ENCODE data around the gene PDZK1IP1. TPM values are rescaled to one million over a fixed set of nuclear protein-coding genes. Genes with fewer than 3 reads are reported as not detected.
"Not testable (repeated sequence)": the region's sequence is repeated elsewhere in the genome, so short reads cannot be mapped to it uniquely, and the experiment has no call there.

Gene PDZK1IP1
- total RNA-seq, 1 donor from 2014 or later: not detected

GRCh38 chr1:47209091-47209490 is 19.3 kb upstream of the PDZK1IP1 start:
- DNase-seq (ENCODE audit: low read depth, low spot score): no peak
- peaks cover 18% of the 10 kb centered on the region for H3K4me1 Mint-ChIP-seq
- no peak overlapping the region for H3K4me3 Mint-ChIP-seq
- H3K27me3 Mint-ChIP-seq (ENCODE audit: low read depth): peaks cover 57% of the 10 kb centered on the region
- H3K36me3 Mint-ChIP-seq (ENCODE audit: low read depth): no peaks in the 10 kb centered on the region
- H3K9me3 Mint-ChIP-seq: no peaks in the 10 kb centered on the region
- no peak overlapping the region for H3K27ac Mint-ChIP-seq (ENCODE audit: unreplicated experiment)
- no peak for TF ChIP-seq CTCF (conservative IDR thresholded peaks at IDR 0.05)

GRCh38 chr1:47208374-47208850 is 18.6 kb upstream of the PDZK1IP1 start:
- Mint-ChIP-seq H3K27ac (ENCODE audit: unreplicated experiment) (no peak overlapping the region), H3K27me3 (ENCODE audit: low read depth) (peaks cover 63% of the 10 kb centered on the region), H3K9me3 (no peaks in the 10 kb centered on the region), H3K36me3 (ENCODE audit: low read depth) (no peaks in the 10 kb centered on the region), H3K4me1 (peaks cover 18% of the 10 kb centered on the region), H3K4me3 (no peak overlapping the region)
- DNase-seq (ENCODE audit: low read depth, low spot score): no peak
- TF ChIP-seq CTCF (conservative IDR thresholded peaks at IDR 0.05): no peak

- H3K4me3 Mint-ChIP-seq: no peak overlapping the region
- H3K4me1 Mint-ChIP-seq: peaks cover 18% of the 10 kb centered on the region
- H3K9me3 Mint-ChIP-seq: no peaks in the 10 kb centered on the region
- TF ChIP-seq CTCF (conservative IDR thresholded peaks at IDR 0.05): no peak
- no peak overlapping the region for H3K27ac Mint-ChIP-seq (ENCODE audit: unreplicated experiment)
- no peaks in the 10 kb centered on the region for H3K36me3 Mint-ChIP-seq (ENCODE audit: low read depth)
- no peak for DNase-seq (ENCODE audit: low read depth, low spot score)
- H3K27me3 Mint-ChIP-seq (ENCODE audit: low read depth): peaks cover 68% of the 10 kb centered on the region
Observed at GRCh38 chr1:47207803-47208373, 18.1 kb upstream of the PDZK1IP1 start.

- Mint-ChIP-seq H3K9me3 (no peaks in the 10 kb centered on the region), H3K27me3 (ENCODE audit: low read depth) (peaks cover 74% of the 10 kb centered on the region)
Observed at GRCh38 chr1:47205918-47206317, 16.1 kb upstream of the PDZK1IP1 start.

GRCh38 chr1:47203504-47203903 is 13.7 kb upstream of the PDZK1IP1 start:
- not testable (repeated sequence) for H3K4me1 Mint-ChIP-seq; H3K4me3 Mint-ChIP-seq; H3K27ac Mint-ChIP-seq (ENCODE audit: unreplicated experiment); H3K36me3 Mint-ChIP-seq (ENCODE audit: low read depth); DNase-seq (ENCODE audit: low read depth, low spot score); H3K9me3 Mint-ChIP-seq
- H3K27me3 Mint-ChIP-seq (ENCODE audit: low read depth): peaks cover 70% of the 10 kb centered on the region

More at GRCh38 chr1:47205918-47206317, 16.1 kb upstream of the PDZK1IP1 start:
- Mint-ChIP-seq H3K4me1 (peaks cover 15% of the 10 kb centered on the region), H3K36me3 (ENCODE audit: low read depth) (no peaks in the 10 kb centered on the region), H3K27ac (ENCODE audit: unreplicated experiment) (no peak overlapping the region), H3K4me3 (no peak overlapping the region)
- TF ChIP-seq CTCF (conservative IDR thresholded peaks at IDR 0.05): no peak
- no peak for DNase-seq (ENCODE audit: low read depth, low spot score)

- no peaks in the 10 kb centered on the region for H3K4me1 Mint-ChIP-seq
- no peak for DNase-seq (ENCODE audit: low read depth, low spot score)
- H3K27me3 Mint-ChIP-seq (ENCODE audit: low read depth): peaks cover 61% of the 10 kb centered on the region
- TF ChIP-seq CTCF (conservative IDR thresholded peaks at IDR 0.05): no peak
- H3K36me3 Mint-ChIP-seq (ENCODE audit: low read depth): no peaks in the 10 kb centered on the region
- H3K4me3 Mint-ChIP-seq: no peak overlapping the region
- no peak overlapping the region for H3K27ac Mint-ChIP-seq (ENCODE audit: unreplicated experiment)
- H3K9me3 Mint-ChIP-seq: no peaks in the 10 kb centered on the region
Observed at GRCh38 chr1:47201179-47201578, 11.3 kb upstream of the PDZK1IP1 start.
